ENCODE data around the gene CPVL. TPM values are rescaled to one million over a fixed set of nuclear protein-coding genes. Genes with fewer than 3 reads are reported as not detected.
A peak's percentile ranks its signal among the peaks of the same experiment; 100 is the strongest.

CPVL gene
- total and polyA plus RNA-seq, 2 of the 8 experiments (the other 6 are each of a cell fraction or from before 2014, with no cell fraction given), result 40.0 to 55.0 TPM

GRCh38 chr7:29194594-29195427 lies 48.5 kb upstream of the CPVL start, which contains the start of gene CHN2 (continued):
- TF ChIP-seq, protein P1, sequence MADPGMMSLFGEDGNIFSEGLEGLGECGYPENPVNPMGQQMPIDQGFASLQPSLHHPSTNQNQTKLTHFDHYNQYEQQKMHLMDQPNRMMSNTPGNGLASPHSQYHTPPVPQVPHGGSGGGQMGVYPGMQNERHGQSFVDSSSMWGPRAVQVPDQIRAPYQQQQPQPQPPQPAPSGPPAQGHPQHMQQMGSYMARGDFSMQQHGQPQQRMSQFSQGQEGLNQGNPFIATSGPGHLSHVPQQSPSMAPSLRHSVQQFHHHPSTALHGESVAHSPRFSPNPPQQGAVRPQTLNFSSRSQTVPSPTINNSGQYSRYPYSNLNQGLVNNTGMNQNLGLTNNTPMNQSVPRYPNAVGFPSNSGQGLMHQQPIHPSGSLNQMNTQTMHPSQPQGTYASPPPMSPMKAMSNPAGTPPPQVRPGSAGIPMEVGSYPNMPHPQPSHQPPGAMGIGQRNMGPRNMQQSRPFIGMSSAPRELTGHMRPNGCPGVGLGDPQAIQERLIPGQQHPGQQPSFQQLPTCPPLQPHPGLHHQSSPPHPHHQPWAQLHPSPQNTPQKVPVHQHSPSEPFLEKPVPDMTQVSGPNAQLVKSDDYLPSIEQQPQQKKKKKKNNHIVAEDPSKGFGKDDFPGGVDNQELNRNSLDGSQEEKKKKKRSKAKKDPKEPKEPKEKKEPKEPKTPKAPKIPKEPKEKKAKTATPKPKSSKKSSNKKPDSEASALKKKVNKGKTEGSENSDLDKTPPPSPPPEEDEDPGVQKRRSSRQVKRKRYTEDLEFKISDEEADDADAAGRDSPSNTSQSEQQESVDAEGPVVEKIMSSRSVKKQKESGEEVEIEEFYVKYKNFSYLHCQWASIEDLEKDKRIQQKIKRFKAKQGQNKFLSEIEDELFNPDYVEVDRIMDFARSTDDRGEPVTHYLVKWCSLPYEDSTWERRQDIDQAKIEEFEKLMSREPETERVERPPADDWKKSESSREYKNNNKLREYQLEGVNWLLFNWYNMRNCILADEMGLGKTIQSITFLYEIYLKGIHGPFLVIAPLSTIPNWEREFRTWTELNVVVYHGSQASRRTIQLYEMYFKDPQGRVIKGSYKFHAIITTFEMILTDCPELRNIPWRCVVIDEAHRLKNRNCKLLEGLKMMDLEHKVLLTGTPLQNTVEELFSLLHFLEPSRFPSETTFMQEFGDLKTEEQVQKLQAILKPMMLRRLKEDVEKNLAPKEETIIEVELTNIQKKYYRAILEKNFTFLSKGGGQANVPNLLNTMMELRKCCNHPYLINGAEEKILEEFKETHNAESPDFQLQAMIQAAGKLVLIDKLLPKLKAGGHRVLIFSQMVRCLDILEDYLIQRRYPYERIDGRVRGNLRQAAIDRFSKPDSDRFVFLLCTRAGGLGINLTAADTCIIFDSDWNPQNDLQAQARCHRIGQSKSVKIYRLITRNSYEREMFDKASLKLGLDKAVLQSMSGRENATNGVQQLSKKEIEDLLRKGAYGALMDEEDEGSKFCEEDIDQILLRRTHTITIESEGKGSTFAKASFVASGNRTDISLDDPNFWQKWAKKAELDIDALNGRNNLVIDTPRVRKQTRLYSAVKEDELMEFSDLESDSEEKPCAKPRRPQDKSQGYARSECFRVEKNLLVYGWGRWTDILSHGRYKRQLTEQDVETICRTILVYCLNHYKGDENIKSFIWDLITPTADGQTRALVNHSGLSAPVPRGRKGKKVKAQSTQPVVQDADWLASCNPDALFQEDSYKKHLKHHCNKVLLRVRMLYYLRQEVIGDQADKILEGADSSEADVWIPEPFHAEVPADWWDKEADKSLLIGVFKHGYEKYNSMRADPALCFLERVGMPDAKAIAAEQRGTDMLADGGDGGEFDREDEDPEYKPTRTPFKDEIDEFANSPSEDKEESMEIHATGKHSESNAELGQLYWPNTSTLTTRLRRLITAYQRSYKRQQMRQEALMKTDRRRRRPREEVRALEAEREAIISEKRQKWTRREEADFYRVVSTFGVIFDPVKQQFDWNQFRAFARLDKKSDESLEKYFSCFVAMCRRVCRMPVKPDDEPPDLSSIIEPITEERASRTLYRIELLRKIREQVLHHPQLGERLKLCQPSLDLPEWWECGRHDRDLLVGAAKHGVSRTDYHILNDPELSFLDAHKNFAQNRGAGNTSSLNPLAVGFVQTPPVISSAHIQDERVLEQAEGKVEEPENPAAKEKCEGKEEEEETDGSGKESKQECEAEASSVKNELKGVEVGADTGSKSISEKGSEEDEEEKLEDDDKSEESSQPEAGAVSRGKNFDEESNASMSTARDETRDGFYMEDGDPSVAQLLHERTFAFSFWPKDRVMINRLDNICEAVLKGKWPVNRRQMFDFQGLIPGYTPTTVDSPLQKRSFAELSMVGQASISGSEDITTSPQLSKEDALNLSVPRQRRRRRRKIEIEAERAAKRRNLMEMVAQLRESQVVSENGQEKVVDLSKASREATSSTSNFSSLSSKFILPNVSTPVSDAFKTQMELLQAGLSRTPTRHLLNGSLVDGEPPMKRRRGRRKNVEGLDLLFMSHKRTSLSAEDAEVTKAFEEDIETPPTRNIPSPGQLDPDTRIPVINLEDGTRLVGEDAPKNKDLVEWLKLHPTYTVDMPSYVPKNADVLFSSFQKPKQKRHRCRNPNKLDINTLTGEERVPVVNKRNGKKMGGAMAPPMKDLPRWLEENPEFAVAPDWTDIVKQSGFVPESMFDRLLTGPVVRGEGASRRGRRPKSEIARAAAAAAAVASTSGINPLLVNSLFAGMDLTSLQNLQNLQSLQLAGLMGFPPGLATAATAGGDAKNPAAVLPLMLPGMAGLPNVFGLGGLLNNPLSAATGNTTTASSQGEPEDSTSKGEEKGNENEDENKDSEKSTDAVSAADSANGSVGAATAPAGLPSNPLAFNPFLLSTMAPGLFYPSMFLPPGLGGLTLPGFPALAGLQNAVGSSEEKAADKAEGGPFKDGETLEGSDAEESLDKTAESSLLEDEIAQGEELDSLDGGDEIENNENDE (IDR thresholded peaks at IDR 0.05; ENCODE audit: insufficient replicate concordance, low read length), result no peak
- TF ChIP-seq ASH2L (IDR thresholded peaks at IDR 0.05; ENCODE audit: low read length) (peak; percentile 82), HDAC6 (IDR thresholded peaks at IDR 0.05; ENCODE audit: low read depth, low read length) (no peak), EP300 (IDR thresholded peaks at IDR 0.05; ENCODE audit: borderline replicate concordance in 1 of 2, low read depth in 2 of 2, low read length in 2 of 2) (no peak), RXRA (IDR thresholded peaks at IDR 0.05; ENCODE audit: insufficient read depth, low read depth, low read length) (no peak), FOSL1 (IDR thresholded peaks at IDR 0.05; ENCODE audit: insufficient read depth, low read depth, low read length) (no peak), CREB1 (IDR thresholded peaks at IDR 0.05) (0 out of 2 replicates have a peak, but pooled peaks have one; percentile 23), SRF (IDR thresholded peaks at IDR 0.05; ENCODE audit: low read depth, low read length) (no peak), SUZ12 (IDR thresholded peaks at IDR 0.05; ENCODE audit: low read length) (peak; percentile 65; the same call in 1 of the 2 replicates), SP4 (IDR thresholded peaks at IDR 0.05; ENCODE audit: low read length) (no peak)

Data from H1 (cell line).